ENCODE data around the gene ZNF423.

The ZNF423 gene

GRCh38 chr16:49495596-49496355, 360.1 kb downstream of the ZNF423 start:
- DNase-seq = no peak

DNA sequence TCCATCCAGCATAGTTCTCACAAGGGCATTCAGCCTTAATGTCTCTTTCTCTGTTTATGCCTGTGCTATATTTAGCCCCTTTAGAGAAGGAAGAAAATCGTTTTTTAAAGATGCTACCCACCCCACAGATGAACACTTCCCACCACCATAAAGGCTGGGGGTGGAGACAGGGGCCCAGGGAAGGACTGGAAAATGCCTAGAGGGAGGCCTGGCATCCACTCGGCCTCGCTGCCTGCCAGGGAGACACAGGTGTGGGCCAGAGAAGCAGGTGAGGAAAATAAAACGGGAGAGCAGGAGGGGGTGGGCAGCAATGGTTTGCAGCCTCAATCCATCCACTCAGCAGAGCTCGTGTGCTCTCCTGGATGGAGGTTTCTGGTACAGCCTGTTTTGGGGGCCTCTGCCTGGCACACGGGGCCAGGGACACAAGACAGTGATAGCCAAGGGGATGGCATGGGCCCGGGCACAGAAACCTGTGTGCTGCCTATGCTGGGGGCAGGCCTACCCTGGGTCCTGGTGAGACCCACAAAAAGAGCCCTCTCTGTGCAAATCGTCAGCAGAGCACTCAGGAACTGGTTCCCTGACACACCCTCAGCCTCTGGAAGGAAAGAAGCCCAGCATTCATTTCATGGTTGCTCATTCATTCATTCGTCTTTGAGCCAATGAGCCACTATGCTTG, 360.9 kb downstream of the ZNF423 start:
- DNase-seq = no peak

DNA sequence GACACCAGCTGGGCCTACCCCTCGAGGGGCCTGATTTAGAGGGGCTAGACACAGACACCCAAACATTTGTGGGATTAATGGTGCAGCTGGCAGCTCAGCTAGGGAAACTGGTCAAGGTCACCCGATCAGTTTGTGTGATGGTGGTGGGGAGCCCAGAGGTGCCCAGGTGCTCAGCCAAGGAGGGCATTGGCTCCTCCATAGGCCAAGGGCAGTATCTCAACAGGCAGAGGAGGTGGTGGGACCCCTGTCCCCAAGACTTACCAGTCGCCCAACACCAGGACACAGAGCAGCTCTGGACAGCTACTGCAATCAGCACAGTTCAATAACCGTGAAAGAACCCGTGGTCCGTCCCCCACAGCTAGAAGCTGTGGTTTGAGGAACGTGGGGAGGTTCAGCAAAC, 361.4 kb downstream of the ZNF423 start:
- no peak for DNase-seq

- DNase-seq = no peak
Observed at GRCh38 chr16:49493836-49494235, 362.1 kb downstream of the ZNF423 start.

GRCh38 chr16:49492896-49493626, 362.9 kb downstream of the ZNF423 start:
- peak in 2 of 51 donors; percentile 11 to 21 for DNase-seq

GRCh38 chr16:49491771-49492761, 363.8 kb downstream of the ZNF423 start:
- peak in 36 of 51 donors; percentile 10 to 70 (median 30) for DNase-seq

DNA sequence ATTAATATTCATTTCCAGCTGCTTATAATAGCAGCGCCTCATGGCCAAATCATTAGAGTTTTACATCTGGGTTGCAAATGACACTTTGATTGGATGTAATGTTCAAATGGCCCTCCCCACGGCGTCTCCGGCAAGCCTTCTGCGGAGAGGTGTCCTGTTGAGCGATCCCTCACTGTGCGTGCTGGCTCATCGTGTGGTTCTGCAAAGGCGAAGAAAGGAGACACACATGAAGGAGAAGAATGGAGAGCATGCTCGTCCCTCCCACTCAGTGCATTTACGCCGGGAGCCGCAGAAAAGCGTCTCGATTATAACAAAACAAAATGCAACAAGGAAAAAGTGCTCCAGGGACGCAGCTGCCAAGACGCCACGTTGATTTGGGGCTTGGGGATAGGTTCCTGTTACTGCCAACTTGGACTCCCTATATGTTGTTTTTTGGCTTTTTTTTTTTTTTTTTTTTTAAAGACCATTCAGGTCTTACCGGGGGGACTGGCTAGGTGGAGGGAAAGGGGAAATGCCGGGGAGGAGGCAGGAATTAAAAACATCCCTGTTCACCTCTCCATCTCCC, 364.7 kb downstream of the ZNF423 start:
- DNase-seq = no peak

GRCh38 chr16:49490321-49490705, 365.6 kb downstream of the ZNF423 start:
- no peak for DNase-seq

GRCh38 chr16:49489686-49490320, 366.1 kb downstream of the ZNF423 start:
- DNase-seq = no peak

- DNase-seq = no peak
Observed at GRCh38 chr16:49488740-49489525, 367.0 kb downstream of the ZNF423 start.

DNA sequence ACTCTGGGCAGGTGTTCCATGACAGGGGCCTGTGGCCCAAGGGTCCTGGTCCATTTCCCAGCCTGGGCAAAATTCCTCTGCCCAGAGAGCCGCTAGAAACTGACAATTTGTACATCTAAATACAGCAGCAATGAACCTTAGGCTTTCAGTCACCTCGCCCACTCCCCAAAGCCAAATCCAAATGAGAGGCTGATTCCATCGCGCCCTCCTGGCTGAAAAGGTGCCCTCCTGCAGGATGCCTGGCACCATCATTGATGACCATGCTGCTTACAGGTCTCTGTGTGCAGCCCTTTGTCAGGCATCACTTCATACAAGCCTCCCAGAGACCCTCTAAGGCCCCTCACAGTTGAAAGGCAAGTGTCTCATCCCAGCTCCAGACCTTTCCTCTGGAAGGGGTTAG, 367.6 kb downstream of the ZNF423 start:
- DNase-seq = no peak

GRCh38 chr16:49487746-49488145, 368.2 kb downstream of the ZNF423 start:
- DNase-seq = no peak

GRCh38 chr16:49486400-49486799, 369.5 kb downstream of the ZNF423 start:
- DNase-seq = no peak

- no peak for DNase-seq
Observed at GRCh38 chr16:49485663-49486062, 370.2 kb downstream of the ZNF423 start.

GRCh38 chr16:49484936-49485335, 371.0 kb downstream of the ZNF423 start:
- DNase-seq = no peak

DNA sequence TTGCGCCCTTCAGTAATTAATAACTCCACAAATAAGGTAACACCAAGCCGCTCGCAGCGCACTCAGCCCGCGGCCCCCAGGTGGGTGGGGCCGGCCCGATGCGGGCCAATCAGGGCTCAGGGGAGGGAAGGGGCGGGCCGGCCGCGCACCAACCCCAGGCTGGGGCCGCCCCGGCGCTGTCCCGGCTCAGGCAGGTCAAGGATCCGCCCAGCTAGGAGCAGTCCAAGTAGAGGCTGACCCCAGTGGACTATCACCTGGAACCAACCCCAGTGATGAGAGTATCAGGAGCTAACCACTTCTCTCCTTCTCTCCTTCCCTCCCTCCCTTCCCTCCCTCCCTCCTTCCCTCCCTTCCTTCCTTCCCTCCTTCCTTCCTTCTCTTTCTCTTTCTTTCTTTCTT, 371.5 kb downstream of the ZNF423 start:
- DNase-seq = peak in 33 of 51 donors; percentile 4 to 69 (median 27)

- no peak for DNase-seq
Observed at GRCh38 chr16:49483651-49484450, 372.1 kb downstream of the ZNF423 start.

GRCh38 chr16:49483251-49483650, 372.7 kb downstream of the ZNF423 start:
- no peak for DNase-seq

GRCh38 chr16:49482690-49483089, 373.2 kb downstream of the ZNF423 start:
- DNase-seq = no peak

All from hypothalamus (tissue), 51 donors.